ENCODE data around the gene MAPK11.

- TF ChIP-seq CTCF (IDR thresholded peaks at IDR 0.05) (no peak), POLR2A (IDR thresholded peaks at IDR 0.05) (no peak)
Measured at GRCh38 chr22:50314081-50314454, 43.9 kb upstream of the MAPK11 start.

Measured in esophagus squamous epithelium (tissue), 4 donors.